ENCODE results near the gene INO80.

- TF ChIP-seq CTCF (IDR thresholded peaks at IDR 0.05; ENCODE audit: low read length) (no peak), EZH2 (IDR thresholded peaks at IDR 0.05; ENCODE audit: borderline replicate concordance, low read length) (no peak)
These were observed 67.7 kb downstream of the INO80 start for GRCh38 chr15:41048397-41048796.

Data from OCI-LY1 (cell line).